Neural crest cell (in vitro differentiated cells): ENCODE results near the gene H1-8. TPM values are rescaled to one million over a fixed set of nuclear protein-coding genes. Genes with fewer than 3 reads are reported as not detected.

Experiments
- DNase-seq: peaks from one replicate; pipeline ENCODE4 v3.0.0; 2021; ENCODE audit warnings: low read depth, mixed read lengths, low spot score
- H3K27ac Mint-ChIP-seq: one replicate; pipeline ENCODE4 v1.8.0; 2021; ENCODE audit warnings: mild to moderate bottlenecking, mixed read lengths; ENCODE audit not compliant: unreplicated experiment
- H3K27me3 Mint-ChIP-seq: 2 replicates; pipeline ENCODE4 v1.8.0; 2021; ENCODE audit warnings: low read depth, mild to moderate bottlenecking, mixed read lengths
- H3K36me3 Mint-ChIP-seq: 2 replicates; pipeline ENCODE4 v1.8.0; 2021; ENCODE audit warnings: low read depth, mild to moderate bottlenecking, mixed read lengths
- H3K4me1 Mint-ChIP-seq: 2 replicates; pipeline ENCODE4 v1.8.0; 2021; ENCODE audit warnings: mixed read lengths
- H3K4me3 Mint-ChIP-seq: one replicate; pipeline ENCODE4 v1.8.0; 2021; ENCODE audit warnings: mild to moderate bottlenecking, mixed read lengths
- H3K9me3 Mint-ChIP-seq: 2 replicates; pipeline ENCODE4 v1.8.0; 2021; ENCODE audit warnings: mixed read lengths
- total RNA-seq: library from RNA; stranded (reverse); gene quantifications from 2 replicates; pipeline ENCODE4 v1.2.1, GENCODE V29; 2021
- TF ChIP-seq, protein P1 (sequence below): fragments of 200-600 bp; sonication (generic); conservative IDR thresholded peaks from 2 replicates; pipeline ENCODE4 v1.5.0; 2021; ENCODE audit warnings: antibody characterized with exemption, mild to moderate bottlenecking

H1-8 gene
- total RNA-seq, 1 donor from 2014 or later: not detected

DNA sequence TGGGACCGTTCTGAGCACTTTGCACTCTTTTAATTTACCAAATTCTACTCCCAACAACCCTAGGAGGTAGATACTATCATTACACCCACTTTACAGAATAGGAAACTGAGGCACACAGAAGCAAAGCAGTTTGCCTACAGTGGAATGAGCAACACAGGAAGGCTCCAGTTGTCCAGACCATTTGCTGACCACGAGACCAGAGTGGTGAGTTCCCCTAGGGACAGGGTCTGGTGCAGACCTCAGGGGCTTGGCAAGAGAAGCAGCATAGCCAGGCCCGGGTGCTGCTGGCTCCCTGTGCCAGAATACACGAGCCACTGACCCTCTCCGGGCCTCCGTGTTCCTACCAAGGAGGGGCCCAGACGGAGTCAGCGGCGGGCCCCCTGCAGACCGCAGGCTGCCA, 37.0 kb downstream of the H1-8 start:
- no peak for DNase-seq
- TF ChIP-seq, protein P1, sequence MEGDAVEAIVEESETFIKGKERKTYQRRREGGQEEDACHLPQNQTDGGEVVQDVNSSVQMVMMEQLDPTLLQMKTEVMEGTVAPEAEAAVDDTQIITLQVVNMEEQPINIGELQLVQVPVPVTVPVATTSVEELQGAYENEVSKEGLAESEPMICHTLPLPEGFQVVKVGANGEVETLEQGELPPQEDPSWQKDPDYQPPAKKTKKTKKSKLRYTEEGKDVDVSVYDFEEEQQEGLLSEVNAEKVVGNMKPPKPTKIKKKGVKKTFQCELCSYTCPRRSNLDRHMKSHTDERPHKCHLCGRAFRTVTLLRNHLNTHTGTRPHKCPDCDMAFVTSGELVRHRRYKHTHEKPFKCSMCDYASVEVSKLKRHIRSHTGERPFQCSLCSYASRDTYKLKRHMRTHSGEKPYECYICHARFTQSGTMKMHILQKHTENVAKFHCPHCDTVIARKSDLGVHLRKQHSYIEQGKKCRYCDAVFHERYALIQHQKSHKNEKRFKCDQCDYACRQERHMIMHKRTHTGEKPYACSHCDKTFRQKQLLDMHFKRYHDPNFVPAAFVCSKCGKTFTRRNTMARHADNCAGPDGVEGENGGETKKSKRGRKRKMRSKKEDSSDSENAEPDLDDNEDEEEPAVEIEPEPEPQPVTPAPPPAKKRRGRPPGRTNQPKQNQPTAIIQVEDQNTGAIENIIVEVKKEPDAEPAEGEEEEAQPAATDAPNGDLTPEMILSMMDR: no peak
- H3K36me3 Mint-ChIP-seq: no peaks in the 10 kb centered on the region
- no peaks in the 10 kb centered on the region for H3K4me1 Mint-ChIP-seq
- no peak overlapping the region for H3K27ac Mint-ChIP-seq
- H3K9me3 Mint-ChIP-seq: no peaks in the 10 kb centered on the region
- no peaks in the 10 kb centered on the region for H3K27me3 Mint-ChIP-seq
- H3K4me3 Mint-ChIP-seq: no peak overlapping the region

DNA sequence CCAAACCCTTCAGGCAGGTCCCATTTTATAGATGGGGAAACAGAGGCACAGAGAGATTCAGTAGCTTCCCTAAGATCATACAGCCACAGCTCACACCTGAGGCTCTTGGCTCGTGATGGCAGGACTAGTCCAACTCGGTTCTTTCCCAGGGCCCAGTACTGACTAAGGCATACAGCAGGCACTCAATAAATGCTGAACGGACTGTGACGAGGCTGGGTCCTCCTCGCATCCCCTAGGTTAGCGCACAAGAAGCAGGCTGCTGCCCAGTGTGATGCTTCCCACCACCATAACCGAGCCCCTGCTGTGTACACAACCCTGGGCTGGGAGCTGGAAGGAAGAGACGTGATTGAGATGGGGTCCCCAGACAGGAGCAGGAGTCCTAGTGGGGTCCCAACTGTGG, 38.6 kb downstream of the H1-8 start:
- DNase-seq: no peak
- Mint-ChIP-seq H3K27me3 (no peaks in the 10 kb centered on the region), H3K9me3 (no peaks in the 10 kb centered on the region), H3K27ac (no peak overlapping the region), H3K4me1 (no peaks in the 10 kb centered on the region), H3K4me3 (no peak overlapping the region), H3K36me3 (no peaks in the 10 kb centered on the region)
- TF ChIP-seq, protein P1: no peak

DNA sequence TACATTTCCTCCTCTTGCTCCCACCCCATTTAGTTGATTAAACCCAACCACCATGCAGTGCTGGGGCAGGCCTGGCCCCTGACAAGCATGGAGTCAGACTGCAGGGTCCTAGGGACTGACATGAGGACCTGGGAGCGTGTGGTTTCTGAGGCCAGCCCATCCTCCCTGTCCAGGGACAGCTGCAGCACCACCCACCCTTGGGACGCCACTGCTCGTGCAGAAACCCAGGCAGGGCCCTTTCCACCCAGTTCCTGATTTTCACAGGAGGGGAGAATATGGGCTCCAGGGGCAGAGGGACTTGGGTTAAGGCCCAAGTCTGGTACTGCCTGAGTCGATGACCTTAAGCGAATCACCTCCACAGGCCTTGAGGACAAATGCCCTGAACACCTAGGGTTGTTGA, 39.8 kb downstream of the H1-8 start:
- no peak overlapping the region for H3K27ac Mint-ChIP-seq
- DNase-seq: no peak

DNA sequence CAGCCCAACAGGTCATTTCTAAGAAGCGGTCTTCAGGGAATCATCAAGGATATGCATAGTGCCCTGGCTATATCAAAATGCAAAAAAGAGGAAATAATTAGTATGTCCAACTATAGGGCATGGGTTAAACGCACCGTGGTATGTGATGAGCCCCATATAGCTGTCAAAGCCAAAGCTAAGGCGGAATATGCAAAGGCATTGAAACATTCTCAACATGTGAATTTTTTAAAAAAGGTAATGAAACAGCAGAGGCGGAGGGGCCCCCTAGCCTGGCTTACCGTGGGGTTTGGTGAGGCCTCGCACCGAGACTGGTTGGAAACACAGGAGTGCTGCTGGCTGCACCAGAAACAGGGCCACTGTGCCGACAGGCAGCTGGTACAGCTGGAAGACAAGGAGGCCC, 40.3 kb downstream of the H1-8 start:
- H3K4me1 Mint-ChIP-seq: no peaks in the 10 kb centered on the region
- TF ChIP-seq, protein P1: no peak
- DNase-seq: no peak
- no peaks in the 10 kb centered on the region for H3K27me3 Mint-ChIP-seq
- no peaks in the 10 kb centered on the region for H3K36me3 Mint-ChIP-seq
- H3K9me3 Mint-ChIP-seq: no peaks in the 10 kb centered on the region
- no peak overlapping the region for H3K4me3 Mint-ChIP-seq
- H3K27ac Mint-ChIP-seq: no peak overlapping the region

More for the DNA sequence above, 39.8 kb downstream of the H1-8 start:
- TF ChIP-seq, protein P1: no peak
- no peak overlapping the region for H3K4me3 Mint-ChIP-seq
- no peaks in the 10 kb centered on the region for H3K4me1 Mint-ChIP-seq
- H3K9me3 Mint-ChIP-seq: no peaks in the 10 kb centered on the region
- H3K36me3 Mint-ChIP-seq: no peaks in the 10 kb centered on the region
- H3K27me3 Mint-ChIP-seq: no peaks in the 10 kb centered on the region

DNA sequence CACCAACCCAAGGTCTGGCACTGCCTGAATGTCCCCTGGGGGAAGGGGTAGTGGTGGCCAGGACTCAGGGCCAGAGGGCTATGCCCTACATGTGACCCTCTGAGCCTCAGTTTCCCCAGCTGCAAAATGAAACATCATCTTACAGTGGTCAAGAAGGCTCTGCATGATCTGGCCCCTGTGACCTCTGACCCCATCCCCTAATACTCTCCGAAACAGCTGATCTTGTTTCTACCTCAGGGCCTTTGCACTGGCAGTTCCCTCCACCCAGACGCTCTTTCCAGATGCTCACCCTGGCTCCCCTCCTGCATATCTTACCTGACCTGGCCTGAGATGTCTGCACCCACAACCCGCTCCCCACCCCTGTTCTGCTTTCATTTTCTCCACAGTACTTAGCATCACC, 41.7 kb downstream of the H1-8 start:
- H3K4me1 Mint-ChIP-seq: no peaks in the 10 kb centered on the region
- no peaks in the 10 kb centered on the region for H3K36me3 Mint-ChIP-seq
- H3K9me3 Mint-ChIP-seq: no peaks in the 10 kb centered on the region
- no peak for DNase-seq
- H3K4me3 Mint-ChIP-seq: no peak overlapping the region
- no peaks in the 10 kb centered on the region for H3K27me3 Mint-ChIP-seq
- no peak overlapping the region for H3K27ac Mint-ChIP-seq
- TF ChIP-seq, protein P1: no peak
